Left renal pelvis (tissue), 4 donors: ENCODE results near the gene F11. TPM values are rescaled to one million over a fixed set of nuclear protein-coding genes. Genes with fewer than 3 reads are reported as not detected.
"Not testable (repeated sequence)": the region's sequence is repeated elsewhere in the genome, so short reads cannot be mapped to it uniquely, and the experiment has no call there.

Experiments
- DNase-seq, 4 donors: peaks; one replicate each; pipeline ENCODE4 v3.0.0-alpha.2; 2013; ENCODE audit warnings: low read depth in 4 of 4, low spot score in 3 of 4
- polyA plus RNA-seq, 4 donors: library from polyadenylated mRNA; unstranded; fragments of 120-200 nt; gene quantifications; one replicate each; pipeline ENCODE4 v1.2.1, GENCODE V29; 2013; ENCODE audit not compliant: insufficient read length in 4 of 4

F11 gene
- polyA plus RNA-seq: 1 to 10 TPM; 1.8 to 4.7 (median 3.2) TPM

DNA sequence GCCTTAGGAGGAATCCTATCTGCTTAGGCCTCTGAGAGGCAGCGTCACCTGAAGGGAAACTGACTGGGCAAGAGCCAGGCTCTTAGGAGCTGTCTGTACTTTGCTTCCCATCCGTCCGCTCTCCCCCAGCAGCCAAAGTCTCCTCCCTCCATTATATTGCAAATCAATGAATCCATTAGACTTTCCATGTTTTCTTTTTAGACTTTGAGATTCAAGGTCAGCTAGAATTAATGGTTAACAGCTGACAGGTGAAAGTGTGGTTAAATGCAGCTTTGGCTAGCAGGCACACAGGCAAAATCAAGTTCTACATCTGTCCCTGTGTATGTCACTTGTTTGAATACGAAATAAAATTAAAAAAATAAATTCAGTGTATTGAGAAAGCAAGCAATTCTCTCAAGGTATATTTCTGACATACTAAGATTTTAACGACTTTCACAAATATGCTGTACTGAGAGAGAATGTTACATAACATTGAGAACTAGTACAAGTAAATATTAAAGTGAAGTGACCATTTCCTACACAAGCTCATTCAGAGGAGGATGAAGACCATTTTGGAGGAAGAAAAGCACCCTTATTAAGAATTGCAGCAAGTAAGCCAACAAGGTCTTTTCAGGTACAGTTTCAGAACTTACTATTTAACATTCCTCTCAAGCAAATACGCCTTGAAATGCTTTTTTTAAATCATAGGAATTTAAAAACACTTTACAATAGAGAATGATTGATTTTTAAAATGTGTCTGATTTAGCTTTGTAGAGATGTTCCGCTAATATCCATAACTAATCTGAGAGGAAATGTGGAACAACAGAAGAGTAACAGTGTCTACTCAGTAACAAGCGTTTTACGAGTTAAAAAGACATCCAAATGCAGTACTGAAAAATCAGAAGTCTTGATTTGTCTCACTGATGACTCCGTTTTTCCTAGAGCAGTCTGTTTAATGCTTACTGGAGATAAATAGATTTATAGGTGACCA lies at the start of gene F11:
Gene F11 (plus strand): TSS at position 507 of the 970 bp plus-strand sequence. CDS start 948 bp downstream, outside the sequence.
- DNase-seq: no peak

DNA sequence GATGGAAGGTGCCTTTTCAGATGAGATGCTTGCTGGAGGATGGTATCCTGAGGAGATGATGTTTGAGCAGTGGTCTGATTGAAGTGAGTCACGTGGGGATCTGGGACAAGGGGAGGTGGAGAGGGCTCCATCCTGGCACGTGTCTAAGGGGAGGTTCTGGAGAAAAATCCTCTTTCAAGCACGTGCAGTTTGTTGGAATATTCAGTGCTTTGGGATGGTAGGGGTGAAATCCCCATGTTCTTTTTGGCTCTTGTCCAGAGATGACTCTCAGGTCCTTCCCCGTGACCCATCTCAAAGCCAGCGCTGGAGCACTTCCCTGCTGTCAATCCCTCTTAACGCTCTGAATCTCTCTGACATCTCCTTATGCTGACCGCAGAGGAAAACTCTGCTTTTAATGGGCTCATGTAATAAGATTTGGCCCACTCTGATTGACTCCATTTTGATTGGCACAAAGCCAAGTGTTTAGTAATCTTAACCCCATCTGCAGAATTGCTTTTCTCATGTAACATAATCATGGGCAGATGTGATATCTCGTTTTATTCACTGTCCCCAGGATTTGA lies 49.4 kb upstream of the F11 start:
- no peak for DNase-seq

DNA sequence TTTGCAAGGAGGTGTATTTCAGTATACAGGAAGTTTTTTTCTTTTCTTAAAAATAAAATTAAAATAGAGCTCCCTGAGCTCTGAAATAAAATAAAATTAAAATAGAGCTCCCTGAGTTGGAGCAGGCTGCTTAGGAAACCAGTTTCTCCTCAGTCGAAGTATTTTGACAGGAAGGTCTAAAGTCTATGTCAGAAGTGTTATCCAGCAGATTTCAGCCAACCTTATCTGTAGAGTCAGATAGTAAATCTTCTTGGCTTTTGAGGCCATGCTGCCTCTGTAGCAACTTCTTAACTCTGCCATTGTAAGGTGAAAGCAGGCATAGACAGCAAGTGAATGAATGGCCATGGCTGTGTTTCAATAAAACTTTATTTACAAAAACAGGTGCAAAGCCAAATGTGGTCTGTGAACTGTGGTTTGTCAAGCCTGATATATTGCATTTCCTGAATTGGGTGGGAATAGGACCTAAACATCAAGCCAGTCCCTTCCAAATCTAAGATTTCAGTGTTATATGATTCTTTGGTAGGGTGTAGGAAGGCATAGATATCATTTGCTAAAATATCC lies 48.2 kb upstream of the F11 start:
- DNase-seq: no peak

DNA sequence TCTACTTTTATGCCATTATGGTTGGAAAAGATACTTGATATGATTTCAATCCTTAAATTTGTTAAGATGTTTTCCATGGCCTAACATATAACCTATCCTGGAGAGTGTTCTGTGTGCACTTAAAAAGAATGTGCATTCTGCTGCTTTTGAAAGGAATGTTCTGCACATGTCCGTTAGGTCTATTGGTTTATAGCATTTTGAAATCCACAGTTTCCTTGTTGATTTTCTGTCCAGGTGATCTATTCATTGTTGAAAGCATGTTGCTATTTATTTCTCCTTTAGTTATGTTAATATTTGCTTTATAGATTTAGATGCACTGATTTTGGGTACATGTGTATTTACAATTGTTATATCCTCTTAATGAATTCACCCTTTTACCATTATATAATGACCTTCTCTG lies 44.4 kb upstream of the F11 start:
- DNase-seq: no peak

DNA sequence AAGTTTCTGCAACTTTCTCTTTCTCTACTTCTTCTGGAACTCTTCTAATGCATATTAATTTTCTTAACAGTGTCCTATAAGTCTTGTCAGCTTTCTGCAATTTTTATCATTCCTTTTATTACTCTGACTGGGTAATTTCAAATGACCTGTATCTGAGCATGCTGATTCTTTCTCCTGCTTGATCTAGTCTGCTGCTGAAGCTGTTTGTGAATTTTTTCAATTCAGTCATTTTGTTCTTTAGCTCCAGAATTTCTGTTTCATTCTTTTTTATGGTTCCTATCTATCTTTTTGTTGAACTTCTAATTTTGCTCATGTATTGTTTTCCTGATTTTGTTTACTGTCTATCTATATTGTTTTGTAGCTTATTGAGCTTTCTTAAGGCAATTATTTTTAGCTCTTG lies 40.1 kb upstream of the F11 start:
- no peak for DNase-seq

DNA sequence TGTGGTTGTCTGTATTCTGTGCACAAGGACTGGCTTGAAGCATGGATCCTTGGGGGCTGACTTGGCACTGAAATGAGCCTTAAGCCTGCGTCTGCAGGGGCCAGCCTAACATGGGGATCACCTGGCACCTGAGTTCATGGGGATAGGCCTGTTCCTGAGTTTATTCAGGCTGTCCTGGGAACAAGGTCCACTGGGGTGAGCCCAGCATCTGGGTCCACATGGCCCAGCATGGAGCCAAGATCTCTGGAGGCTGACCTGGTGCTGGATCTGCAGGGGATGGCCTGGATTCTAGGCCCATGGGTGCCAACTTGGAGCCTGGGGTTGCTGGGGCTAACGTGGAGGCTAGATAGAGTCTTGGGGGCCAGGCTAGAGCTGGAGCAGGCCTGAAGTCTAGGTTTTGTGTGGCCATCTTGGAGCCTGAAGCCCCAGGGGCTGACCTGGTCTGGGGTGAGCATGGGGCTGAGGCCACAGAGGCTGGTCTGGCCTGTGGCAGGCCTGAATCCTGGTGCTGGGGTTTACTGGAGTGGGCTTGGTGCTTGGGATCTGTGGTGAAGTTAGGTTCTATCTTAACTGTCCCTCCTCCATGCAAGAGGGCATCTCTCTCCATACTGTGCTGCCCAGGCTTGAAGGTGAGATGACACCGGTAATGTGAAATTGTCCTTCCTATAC lies 39.3 kb upstream of the F11 start:
- DNase-seq: no peak

DNA sequence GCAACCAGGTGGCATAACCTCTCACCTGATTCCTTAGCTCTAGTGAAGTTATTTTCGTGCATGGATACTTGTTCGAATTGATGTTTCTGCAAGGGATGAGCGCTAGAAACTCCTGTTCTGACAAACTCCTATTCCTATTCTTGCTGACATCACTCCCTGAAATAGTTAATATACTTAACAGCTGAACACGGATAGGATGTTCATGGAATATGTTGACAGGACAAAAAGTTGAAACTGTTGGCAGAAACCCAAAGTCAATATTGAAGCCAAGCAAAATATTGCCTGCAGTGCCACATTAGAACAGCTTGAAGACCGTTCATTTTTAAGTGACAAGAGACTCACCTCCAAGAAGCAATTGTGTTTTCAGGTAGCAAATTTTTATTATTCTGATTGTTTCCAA lies 38.8 kb upstream of the F11 start, which contains the start of gene KLKB1:
Gene KLKB1 (plus strand): TSS at position 287 of the 400 bp plus-strand sequence. CDS start 689 bp downstream, outside the sequence.
- peak in 1 of 4 donors; percentile 16 for DNase-seq

DNA sequence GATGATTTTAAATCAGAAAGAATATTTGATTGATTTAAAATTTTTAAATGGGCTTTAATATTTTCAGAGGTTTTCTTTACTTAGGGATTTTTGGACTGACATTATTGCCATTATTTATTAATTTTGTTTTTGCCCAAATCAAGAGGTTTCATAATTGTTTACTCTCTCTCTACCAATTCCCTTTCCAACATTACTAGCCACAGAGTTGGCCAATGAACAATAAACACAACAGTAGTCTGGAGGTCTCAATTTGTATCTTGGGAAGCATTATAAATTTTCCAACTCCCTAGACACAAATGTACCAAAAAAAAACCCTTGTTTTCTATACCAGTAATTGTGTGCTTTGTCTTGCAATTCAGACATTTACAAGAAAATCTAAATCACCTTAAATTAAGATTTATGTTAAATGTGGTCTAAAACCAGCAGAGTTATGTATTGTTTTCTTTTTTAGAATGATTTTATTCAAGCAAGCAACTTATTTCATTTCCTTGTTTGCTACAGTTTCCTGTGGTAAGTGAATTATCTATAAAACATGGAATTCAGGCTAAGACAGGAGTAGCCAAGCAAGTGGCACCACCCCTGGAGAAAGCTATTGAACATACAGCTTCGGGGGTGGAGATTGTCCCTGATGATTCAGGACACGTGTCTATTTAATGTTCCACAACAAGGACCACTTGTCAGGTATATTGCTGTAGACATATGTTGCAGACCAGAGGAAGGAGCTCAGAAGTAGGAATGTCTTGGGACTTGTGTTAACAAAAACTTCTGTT lies 38.1 kb upstream of the F11 start:
- DNase-seq: no peak

DNA sequence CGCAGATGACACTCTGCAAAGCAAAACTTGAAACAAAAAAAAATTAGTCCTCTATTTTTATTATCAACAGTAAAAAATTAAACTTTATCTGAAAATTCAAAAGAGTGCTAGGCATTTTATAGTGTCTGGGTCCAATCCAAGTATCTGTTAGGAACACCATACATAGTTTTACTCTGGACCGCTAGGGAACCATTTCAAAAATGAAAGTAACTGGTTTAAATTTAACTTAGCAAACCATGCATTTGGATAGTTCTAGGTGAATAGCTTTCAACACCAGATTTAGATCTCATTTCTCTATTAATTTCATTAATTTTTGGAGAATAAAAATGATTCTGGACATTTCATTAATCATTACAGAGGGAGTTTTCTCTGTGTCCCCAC lies 37.5 kb upstream of the F11 start:
- DNase-seq: no peak

DNA sequence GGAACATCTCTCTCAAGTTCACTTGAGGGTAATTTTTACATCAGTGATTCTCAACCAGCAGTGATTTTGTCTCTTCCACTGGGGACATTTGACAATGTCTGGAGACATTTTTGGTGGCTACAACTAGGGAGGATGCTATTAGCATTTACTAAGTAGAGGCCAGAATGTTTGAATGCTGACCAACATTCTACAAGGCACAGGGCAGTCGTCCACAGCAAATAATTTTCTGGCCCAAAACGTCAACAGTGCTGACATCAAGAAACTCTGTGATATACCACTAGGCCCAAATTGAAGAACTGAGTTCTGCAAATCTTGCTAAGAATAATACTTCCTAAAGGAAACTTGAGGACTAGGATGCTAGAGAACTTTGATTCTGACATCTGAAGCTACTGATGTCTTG lies 31.6 kb upstream of the F11 start:
- DNase-seq: no peak

DNA sequence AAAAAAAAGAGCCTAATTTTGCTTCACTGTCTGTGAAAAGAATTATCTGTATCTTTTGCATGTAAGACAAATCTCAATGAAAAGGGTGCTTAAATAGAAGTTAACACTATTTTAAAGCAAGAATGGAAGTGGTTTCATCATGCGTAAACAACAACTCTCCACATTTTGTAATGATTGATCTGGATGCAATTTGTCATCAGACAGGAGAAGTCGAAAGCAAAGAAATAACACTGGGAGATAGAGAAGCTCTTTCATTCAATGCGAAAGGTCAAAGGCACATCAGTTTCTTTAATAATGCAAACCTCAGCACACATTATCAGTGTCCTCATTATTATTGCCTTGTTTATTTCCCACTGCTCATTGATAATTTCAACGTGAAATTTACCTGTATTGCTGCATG lies 29.9 kb upstream of the F11 start:
- DNase-seq: no peak

DNA sequence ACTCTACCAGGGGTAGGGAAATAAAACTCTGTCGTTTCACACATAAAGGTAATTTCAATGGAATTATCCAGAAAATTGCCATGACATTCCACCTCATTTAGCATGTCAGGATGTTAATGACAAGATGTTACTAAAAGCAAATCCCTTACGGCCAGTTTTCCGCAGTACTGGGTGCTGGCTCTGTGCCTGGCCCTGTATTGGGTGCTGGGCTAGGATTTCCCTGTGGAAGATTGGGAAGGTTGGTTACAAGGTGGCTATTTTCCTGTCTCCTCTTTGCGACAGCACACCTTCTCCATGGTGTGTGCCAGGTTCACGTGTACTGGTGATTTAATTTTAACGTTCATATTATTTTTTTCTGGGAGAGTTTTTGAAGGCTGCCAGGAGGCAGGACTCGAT lies 25.5 kb upstream of the F11 start:
- no peak for DNase-seq

DNA sequence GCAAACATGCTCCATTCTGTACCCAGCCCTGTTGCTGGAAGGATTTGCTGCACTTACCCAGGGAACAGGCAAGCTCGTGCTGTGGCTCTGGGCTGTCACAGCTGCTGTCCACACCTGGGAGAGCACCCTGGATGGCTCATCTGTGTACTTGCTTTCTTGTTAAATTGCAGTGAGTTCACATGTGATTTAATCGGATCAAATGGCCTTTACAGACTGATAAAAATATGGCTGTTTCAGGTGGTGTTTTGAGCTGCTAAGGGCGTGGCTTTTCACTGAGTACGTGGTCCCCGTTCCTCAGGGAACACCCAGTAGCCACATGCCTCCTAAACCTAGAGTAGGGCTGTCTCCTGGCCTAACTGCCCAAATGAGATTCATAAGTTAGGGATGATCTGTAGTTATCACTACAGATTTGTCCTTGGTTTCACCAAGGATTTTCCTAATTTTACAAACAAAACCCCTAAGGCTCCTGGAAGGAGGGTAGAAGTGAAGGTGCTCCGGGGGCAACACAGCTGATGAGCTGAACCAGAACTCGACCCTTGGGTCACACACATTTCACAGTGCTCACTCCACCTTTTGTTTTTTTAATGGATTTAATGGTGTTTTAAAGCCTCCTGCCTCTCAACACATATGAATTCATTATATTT lies 25.0 kb upstream of the F11 start:
- DNase-seq: no peak

DNA sequence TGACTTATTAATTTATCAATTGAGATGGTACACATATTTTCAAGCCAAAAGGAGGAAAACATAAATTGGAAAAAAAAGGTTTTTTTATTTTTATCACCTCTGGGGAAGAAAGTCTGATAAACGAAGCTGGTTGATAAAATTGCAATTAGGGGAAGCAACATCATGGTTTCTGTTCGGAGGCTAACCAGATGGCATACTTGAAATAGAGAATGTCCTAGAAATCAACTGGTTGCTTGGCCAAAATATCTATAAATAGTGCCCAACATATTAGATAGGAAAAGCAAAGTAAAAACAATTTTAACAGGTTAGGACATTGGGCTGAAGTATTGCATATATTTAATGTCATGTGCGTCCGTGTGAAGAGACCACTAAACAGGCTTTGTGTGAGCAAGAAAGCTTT lies 24.4 kb upstream of the F11 start:
- no peak for DNase-seq

DNA sequence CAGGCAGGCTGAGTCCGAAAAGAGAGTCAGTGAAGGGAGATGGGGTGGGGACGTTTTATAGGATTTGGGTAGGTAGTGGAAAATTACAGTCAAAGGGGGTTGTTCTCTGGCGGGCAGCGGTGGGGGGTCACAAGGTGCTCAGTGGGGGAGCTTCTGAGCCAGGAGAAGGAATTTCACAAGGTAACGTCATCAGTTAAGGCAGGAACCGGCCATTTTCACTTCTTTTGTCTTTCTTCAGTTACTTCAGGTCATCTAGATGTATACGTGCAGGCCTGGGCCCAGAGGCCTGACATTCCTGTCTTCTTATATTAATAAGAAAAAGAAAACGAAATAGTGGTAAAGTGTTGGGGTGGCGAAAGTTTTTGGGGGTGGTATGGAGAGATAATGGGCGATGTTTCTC lies 24.0 kb upstream of the F11 start:
- not testable (repeated sequence) for DNase-seq

DNA sequence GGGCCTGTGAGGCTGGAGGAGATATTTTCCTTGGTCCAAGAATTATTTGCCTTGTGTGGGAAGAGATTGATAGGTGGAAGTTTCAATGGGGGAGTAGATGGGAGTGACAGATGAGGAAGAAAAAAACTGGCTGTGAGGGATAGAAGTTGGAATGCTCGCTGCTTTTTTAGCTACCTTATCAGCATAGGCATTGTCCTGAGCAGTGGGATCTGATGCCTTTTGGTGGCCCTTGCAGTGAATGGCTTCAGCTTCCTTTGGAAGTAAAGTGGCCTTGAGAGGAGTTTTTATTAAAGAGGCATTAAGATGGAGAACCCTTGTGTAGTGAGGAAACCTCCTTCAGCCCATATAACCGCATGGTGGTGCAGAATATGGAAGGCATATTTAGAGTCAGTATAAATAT lies 22.7 kb upstream of the F11 start:
- no peak for DNase-seq

DNA sequence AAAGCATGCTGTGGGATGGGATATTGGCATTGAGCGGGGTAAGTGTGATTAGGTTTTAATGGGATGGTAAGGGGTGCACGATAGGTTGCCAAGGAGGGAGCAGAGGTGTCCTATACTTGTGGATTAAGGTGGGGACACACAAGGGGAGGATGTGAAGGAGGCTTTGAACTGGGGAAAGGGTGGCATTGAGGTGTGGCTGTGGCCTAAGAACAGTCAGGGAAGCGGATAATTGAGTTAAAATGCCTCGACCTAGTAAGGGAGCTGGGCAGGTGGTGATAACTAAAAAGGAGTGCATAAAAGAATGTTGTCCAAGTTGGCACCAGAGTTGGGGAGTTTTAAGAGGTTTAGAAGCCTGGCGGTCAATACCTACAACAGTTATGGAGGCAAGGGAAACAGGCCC lies 21.2 kb upstream of the F11 start:
- no peak for DNase-seq

DNA sequence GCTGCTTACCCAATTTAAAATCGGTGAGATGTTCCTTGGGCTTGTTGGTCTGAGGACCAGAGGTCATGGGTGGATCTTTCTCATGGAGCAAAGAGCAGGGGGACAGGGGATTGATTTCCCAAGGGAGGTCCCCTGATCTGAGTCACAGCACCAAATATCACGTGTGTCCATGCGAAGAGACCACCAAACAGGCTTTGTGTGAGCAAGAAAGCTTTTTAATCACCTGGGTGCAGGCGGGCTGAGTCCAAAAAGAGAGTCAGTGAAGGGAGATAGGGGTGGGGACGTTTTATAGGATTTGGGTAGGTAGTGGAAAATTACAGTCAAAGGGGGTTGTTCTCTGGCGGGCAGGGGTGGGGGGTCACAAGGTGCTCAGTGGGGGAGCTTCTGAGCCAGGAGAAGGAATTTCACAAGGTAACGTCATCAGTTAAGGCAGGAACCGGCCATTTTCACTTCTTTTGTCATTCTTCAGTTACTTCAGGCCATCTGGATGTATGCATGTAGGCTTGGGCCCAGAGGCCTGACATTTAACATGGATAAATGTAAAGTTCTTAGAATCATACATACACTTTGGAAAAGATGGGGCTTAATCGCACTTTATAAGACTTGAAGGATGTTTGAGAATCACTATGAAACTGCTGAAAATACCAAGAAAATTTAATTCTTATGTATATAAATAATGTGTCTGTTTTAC lies 18.8 kb upstream of the F11 start:
- not testable (repeated sequence) for DNase-seq

DNA sequence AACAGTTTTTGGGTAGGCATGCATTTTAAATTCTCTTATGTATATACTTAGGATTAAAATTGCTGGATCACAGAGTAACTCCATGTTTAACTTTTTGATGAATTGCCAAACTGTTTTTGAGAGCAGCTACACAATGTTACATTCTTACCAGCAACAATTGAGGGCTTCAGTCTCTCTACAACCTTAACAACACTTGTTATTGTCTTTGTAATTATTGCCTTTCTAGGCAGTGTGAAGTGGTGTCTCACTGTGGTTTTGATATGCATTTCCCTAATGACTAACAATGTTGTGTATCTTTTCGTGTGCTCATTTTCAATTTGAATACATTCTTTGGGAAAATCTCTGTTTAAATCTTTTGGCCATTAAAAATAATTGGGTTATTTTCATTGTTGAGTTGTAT lies 17.3 kb upstream of the F11 start:
- no peak for DNase-seq
